ENCODE results near the gene KRTAP4-1. TPM values are rescaled to one million over a fixed set of nuclear protein-coding genes. Genes with fewer than 3 reads are reported as not detected.

Gene KRTAP4-1
- total RNA-seq, result not detected in 2 replicates

GRCh38 chr17:41184480-41184961, at the start of gene KRTAP4-1:
Gene KRTAP4-1, minus strand, starts transcription at chr17:41184911. Its CDS starts 57 bp downstream, at chr17:41184854.

GRCh38 chr17:41232399-41233105, 47.8 kb upstream of the KRTAP4-1 start, which contains the start of gene KRTAP9-3:
Gene KRTAP9-3, plus strand, starts transcription at chr17:41232449. Its CDS starts 53 bp downstream, at chr17:41232502.

GRCh38 chr17:41226598-41227095, 41.9 kb upstream of the KRTAP4-1 start, which contains the start of gene KRTAP9-2:
Gene KRTAP9-2, plus strand, starts transcription at chr17:41226648. Its CDS starts 7 bp downstream, at chr17:41226655.

GRCh38 chr17:41189837-41190318, 5.2 kb upstream of the KRTAP4-1 start, which contains the start of gene KRTAP9-1:
Gene KRTAP9-1, plus strand, starts transcription at chr17:41189887. Its CDS starts 0 bp downstream, at chr17:41189887.

GRCh38 chr17:41177727-41178271, 6.9 kb downstream of the KRTAP4-1 start, which contains the start of gene KRTAP4-2:
Gene KRTAP4-2, minus strand, starts transcription at chr17:41178221. Its CDS starts 57 bp downstream, at chr17:41178164.

GRCh38 chr17:41168121-41168520, 16.6 kb downstream of the KRTAP4-1 start, which contains the start of gene KRTAP4-3:
Gene KRTAP4-3, minus strand, starts transcription at chr17:41168221. Its CDS starts 49 bp downstream, at chr17:41168172.

GRCh38 chr17:41160648-41161047, 24.1 kb downstream of the KRTAP4-1 start, which contains the start of gene KRTAP4-4:
Gene KRTAP4-4, minus strand, starts transcription at chr17:41160748. Its CDS starts 57 bp downstream, at chr17:41160691.

GRCh38 chr17:41149652-41149985, 35.1 kb downstream of the KRTAP4-1 start, which contains the start of gene KRTAP4-5:
Gene KRTAP4-5, minus strand, starts transcription at chr17:41149825. Its CDS starts 58 bp downstream, at chr17:41149767.

GRCh38 chr17:41140360-41141131, 44.2 kb downstream of the KRTAP4-1 start, which contains the start of gene KRTAP4-6:
Gene KRTAP4-6, minus strand, starts transcription at chr17:41140544. Its CDS starts 57 bp downstream, at chr17:41140487.

Other genes with a start within 250 kb of the KRTAP4-1 start
- 0.76 TPM in 1 of 2 replicates, not detected in the other for gene KRT23, start 247.3 kb downstream of the KRTAP4-1 start, total RNA-seq
- gene KRT39, start 218.0 kb downstream of the KRTAP4-1 start, total RNA-seq, result not detected in 2 replicates
- not detected in 2 replicates for gene KRT40, start 200.6 kb downstream of the KRTAP4-1 start, total RNA-seq
- not detected in 2 replicates for gene KRTAP3-3, start 190.7 kb downstream of the KRTAP4-1 start, total RNA-seq
- not detected in 2 replicates for gene KRTAP3-2, start 185.0 kb downstream of the KRTAP4-1 start, total RNA-seq
- gene KRTAP3-1, start 175.8 kb downstream of the KRTAP4-1 start, total RNA-seq, result not detected in 2 replicates
- not detected in 2 replicates for gene KRTAP1-5, start 157.7 kb downstream of the KRTAP4-1 start, total RNA-seq
- gene KRTAP1-4, start 154.7 kb downstream of the KRTAP4-1 start, total RNA-seq, result not detected in 2 replicates
- gene KRTAP1-3, start 150.0 kb downstream of the KRTAP4-1 start, total RNA-seq, result not detected in 2 replicates
- gene KRTAP1-1, start 143.5 kb downstream of the KRTAP4-1 start, total RNA-seq, result not detected in 2 replicates
- gene KRTAP2-1, start 137.6 kb downstream of the KRTAP4-1 start, total RNA-seq, result not detected in 2 replicates
- not detected in 2 replicates for gene KRTAP2-2, start 129.7 kb downstream of the KRTAP4-1 start, total RNA-seq
- 0.13 and 2.6 TPM in 2 replicates for gene KRTAP2-3, start 124.8 kb downstream of the KRTAP4-1 start, total RNA-seq
- not detected in 2 replicates for gene KRTAP2-4, start 119.0 kb downstream of the KRTAP4-1 start, total RNA-seq
- not detected in 2 replicates for gene KRTAP4-7, start 100.8 kb downstream of the KRTAP4-1 start, total RNA-seq
- gene KRTAP4-8, start 86.8 kb downstream of the KRTAP4-1 start, total RNA-seq, result not detected in 2 replicates
- gene KRTAP4-16, start 82.7 kb downstream of the KRTAP4-1 start, total RNA-seq, result not detected in 2 replicates
- gene KRTAP4-9, start 79.5 kb downstream of the KRTAP4-1 start, total RNA-seq, result not detected in 2 replicates
- gene KRTAP4-11, start 66.5 kb downstream of the KRTAP4-1 start, total RNA-seq, result not detected in 2 replicates
- not detected in 2 replicates for gene KRTAP4-12, start 60.7 kb downstream of the KRTAP4-1 start, total RNA-seq
- gene KRTAP4-6, start 44.4 kb downstream of the KRTAP4-1 start, total RNA-seq, result not detected in 2 replicates
- not detected in 2 replicates for gene KRTAP4-5, start 35.1 kb downstream of the KRTAP4-1 start, total RNA-seq
- not detected in 2 replicates for gene KRTAP4-4, start 24.2 kb downstream of the KRTAP4-1 start, total RNA-seq
- not detected in 2 replicates for gene KRTAP4-3, start 16.7 kb downstream of the KRTAP4-1 start, total RNA-seq
- not detected in 2 replicates for gene KRTAP4-2, start 6.7 kb downstream of the KRTAP4-1 start, total RNA-seq
- not detected in 2 replicates for gene KRTAP9-1, start 5.0 kb upstream of the KRTAP4-1 start, total RNA-seq
- not detected in 2 replicates for gene KRTAP9-2, start 41.7 kb upstream of the KRTAP4-1 start, total RNA-seq
- gene KRTAP9-3, start 47.5 kb upstream of the KRTAP4-1 start, total RNA-seq, result not detected in 2 replicates
- not detected in 2 replicates for gene KRTAP9-8, start 53.1 kb upstream of the KRTAP4-1 start, total RNA-seq
- gene KRTAP9-4, start 64.8 kb upstream of the KRTAP4-1 start, total RNA-seq, result not detected in 2 replicates
- not detected in 2 replicates for gene KRTAP9-9, start 70.5 kb upstream of the KRTAP4-1 start, total RNA-seq
- not detected in 2 replicates for gene KRTAP9-6, start 80.5 kb upstream of the KRTAP4-1 start, total RNA-seq
- not detected in 2 replicates for gene KRTAP9-7, start 90.8 kb upstream of the KRTAP4-1 start, total RNA-seq
- gene KRTAP29-1, start 117.9 kb upstream of the KRTAP4-1 start, total RNA-seq, result not detected in 2 replicates
- not detected in 2 replicates for gene KRTAP16-1, start 124.4 kb upstream of the KRTAP4-1 start, total RNA-seq
- gene KRTAP17-1, start 130.8 kb upstream of the KRTAP4-1 start, total RNA-seq, result 0.33 and 0.63 TPM in 2 replicates
- gene KRT33A, start 165.9 kb upstream of the KRTAP4-1 start, total RNA-seq, result not detected in 2 replicates
- not detected in 2 replicates for gene KRT33B, start 184.9 kb upstream of the KRTAP4-1 start, total RNA-seq
- gene KRT34, start 197.4 kb upstream of the KRTAP4-1 start, total RNA-seq, result 0.13 and 2.9 TPM in 2 replicates
- 0.13 TPM in 1 of 2 replicates, not detected in the other for gene KRT31, start 212.7 kb upstream of the KRTAP4-1 start, total RNA-seq
- gene KRT37, start 239.7 kb upstream of the KRTAP4-1 start, total RNA-seq, result not detected in 2 replicates